KMS-11 (cell line): ENCODE data around the gene OR52H1.

Source experiments
- H2AFZ ChIP-seq: fragments of 200-600 bp; sonication (generic); 2 replicates; pipeline ENCODE4 v1.6.1; 2016; ENCODE audit warnings: antibody characterized with exemption, mixed run types, low read depth
- H3K27ac ChIP-seq: fragments of 200-600 bp; sonication (generic); 2 replicates; pipeline ENCODE4 v1.6.1; 2016; ENCODE audit warnings: mild to moderate bottlenecking, mixed run types
- H3K27me3 ChIP-seq: fragments of 200-600 bp; sonication (generic); 2 replicates; pipeline ENCODE4 v1.6.1; 2017; ENCODE audit warnings: mild to moderate bottlenecking, low read depth, mixed run types, moderate library complexity; ENCODE audit not compliant: insufficient read depth
- H3K36me3 ChIP-seq: fragments of 200-600 bp; sonication (generic); 2 replicates; pipeline ENCODE4 v1.6.1; 2017; ENCODE audit warnings: mild to moderate bottlenecking, mixed run types; ENCODE audit not compliant: insufficient read depth
- H3K4me1 ChIP-seq: fragments of 200-600 bp; sonication (generic); 2 replicates; pipeline ENCODE4 v1.6.1; 2016; ENCODE audit warnings: mild to moderate bottlenecking, low read depth, mixed run types; ENCODE audit not compliant: poor library complexity, severe bottlenecking
- H3K4me2 ChIP-seq: fragments of 200-600 bp; sonication (generic); 2 replicates; pipeline ENCODE4 v1.7.0; 2016; ENCODE audit warnings: mild to moderate bottlenecking, mixed run types
- H3K4me3 ChIP-seq: fragments of 200-600 bp; sonication (generic); IDR thresholded peaks from 2 replicates; pipeline ENCODE4 v1.6.1; 2017; ENCODE audit warnings: low read depth, low read length, mixed read lengths; ENCODE audit not compliant: insufficient read depth
- H3K79me2 ChIP-seq: fragments of 200-600 bp; sonication (generic); 2 replicates; pipeline ENCODE4 v1.6.1; 2016; ENCODE audit warnings: low read depth, mixed run types; ENCODE audit not compliant: insufficient read depth
- H3K9ac ChIP-seq: fragments of 200-600 bp; sonication (generic); 2 replicates; pipeline ENCODE4 v1.6.1; 2016; ENCODE audit warnings: mild to moderate bottlenecking, mixed run types
- H4K20me1 ChIP-seq: fragments of 200-600 bp; sonication (generic); 2 replicates; pipeline ENCODE4 v1.6.1; 2016; ENCODE audit warnings: mild to moderate bottlenecking, mixed run types; ENCODE audit not compliant: insufficient read depth
- CTCF ChIP-seq: fragments of 200-600 bp; sonication (generic); conservative IDR thresholded peaks from 2 replicates; pipeline ENCODE4 v1.6.1; 2017; ENCODE audit warnings: low read depth, mild to moderate bottlenecking, antibody characterized with exemption, low read length, moderate library complexity, mixed read lengths

Gene OR52H1

GRCh38 chr11:5536482-5536881, 11.9 kb downstream of the OR52H1 start:
- no peaks in the 10 kb centered on the region for H3K36me3 ChIP-seq
- H3K9ac ChIP-seq, result no peak overlapping the region
- H3K79me2 ChIP-seq, result no peaks in the 10 kb centered on the region
- no peak overlapping the region for H3K27ac ChIP-seq
- no peak for TF ChIP-seq CTCF
- H3K4me3 ChIP-seq, result no peak overlapping the region
- H2AFZ ChIP-seq, result no peak overlapping the region
- H3K4me2 ChIP-seq, result no peak overlapping the region
- H4K20me1 ChIP-seq, result no peaks in the 10 kb centered on the region
- H3K4me1 ChIP-seq, result no peaks in the 10 kb centered on the region
- H3K27me3 ChIP-seq, result no peaks in the 10 kb centered on the region

- H3K79me2 ChIP-seq, result no peaks in the 10 kb centered on the region
- H3K4me3 ChIP-seq, result no peak overlapping the region
- H3K9ac ChIP-seq, result no peak overlapping the region
- no peak for TF ChIP-seq CTCF
- no peaks in the 10 kb centered on the region for H3K4me1 ChIP-seq
- no peak overlapping the region for H2AFZ ChIP-seq
- H3K4me2 ChIP-seq, result no peak overlapping the region
- H3K27ac ChIP-seq, result no peak overlapping the region
- H4K20me1 ChIP-seq, result no peaks in the 10 kb centered on the region
- no peaks in the 10 kb centered on the region for H3K36me3 ChIP-seq
- no peaks in the 10 kb centered on the region for H3K27me3 ChIP-seq
Measured at GRCh38 chr11:5534046-5534445, 14.3 kb downstream of the OR52H1 start.

GRCh38 chr11:5531053-5531831, 17.1 kb downstream of the OR52H1 start:
- H3K9ac ChIP-seq, result no peak overlapping the region
- H3K36me3 ChIP-seq, result no peaks in the 10 kb centered on the region
- no peak overlapping the region for H3K4me3 ChIP-seq
- no peak overlapping the region for H3K27ac ChIP-seq
- no peak overlapping the region for H3K4me2 ChIP-seq
- no peaks in the 10 kb centered on the region for H3K27me3 ChIP-seq
- no peaks in the 10 kb centered on the region for H4K20me1 ChIP-seq
- H3K4me1 ChIP-seq, result no peaks in the 10 kb centered on the region
- no peaks in the 10 kb centered on the region for H3K79me2 ChIP-seq
- TF ChIP-seq CTCF, result no peak
- H2AFZ ChIP-seq, result no peak overlapping the region

GRCh38 chr11:5528495-5528894, 19.8 kb downstream of the OR52H1 start:
- H3K27ac ChIP-seq, result no peak overlapping the region
- no peaks in the 10 kb centered on the region for H3K4me1 ChIP-seq
- no peaks in the 10 kb centered on the region for H4K20me1 ChIP-seq
- no peak overlapping the region for H3K4me2 ChIP-seq
- TF ChIP-seq CTCF, result no peak
- no peaks in the 10 kb centered on the region for H3K27me3 ChIP-seq
- H3K79me2 ChIP-seq, result no peaks in the 10 kb centered on the region
- H3K36me3 ChIP-seq, result no peaks in the 10 kb centered on the region
- no peak overlapping the region for H3K4me3 ChIP-seq
- no peak overlapping the region for H3K9ac ChIP-seq
- H2AFZ ChIP-seq, result no peak overlapping the region
